K562 (cell line): ENCODE data around the gene CHD1L. TPM values are rescaled to one million over a fixed set of nuclear protein-coding genes. Genes with fewer than 3 reads are reported as not detected.

Experiments used
- ATAC-seq: fragments of 200-7000 bp; cut with Tn5 transposase; 3 replicates; pipeline ENCODE4 v1.9.1; 2020; ENCODE audit warnings: moderate library complexity
- BruUV-seq: library from RNA; stranded (reverse); fragments of 400-500 nt; replicated peaks from 2 replicates; lab custom pipeline; 2021; lab: Mats Ljungman, UMichigan
- CTCF ChIA-PET: fragments of 300-600 bp; formaldehyde crosslinking; extraction: SDS; loops from one replicate; lab custom pipeline; 2021; ENCODE audit warnings: low intra/inter-chr PET ratio; lab: Yijun Ruan, JAX
- POLR2A ChIA-PET: fragments of 300-600, 350-650 bp; sonication (Branson Sonifier 250); formaldehyde crosslinking; extraction: SDS; loops from one replicate; lab custom pipeline; 2021; ENCODE audit warnings: antibody characterized with exemption, inconsistent platforms; lab: Yijun Ruan, JAX
- DNase-seq, 4 experiments: peaks; one replicate each; pipeline versions ENCODE4 v3.0.0 to v3.0.0-alpha.2; 2011 to 2018; ENCODE audit warnings: low spot score in 3 of 4, mixed read lengths in 3 of 4; ENCODE audit errors: extremely low read depth in 1 of 4
- FAIRE-seq: peaks from 2 replicates; lab custom pipeline; 2011; peaks lifted over from hg19 to GRCh38; lab: Jason Lieb, UNC
- H2AFZ ChIP-seq: 2 replicates; pipeline ENCODE4 v1.6.0; 2011; ENCODE audit warnings: low read depth, low read length, control low read depth, inconsistent platforms
- H3K27ac ChIP-seq: fragments of 200-600 bp; 3 replicates; pipeline ENCODE4 v1.8.0; 2011; ENCODE audit warnings: low read depth, mild to moderate bottlenecking, control low read depth, inconsistent platforms, low read length, moderate library complexity, mixed read lengths; ENCODE audit errors: extremely low read depth
- H3K27me3 ChIP-seq, 2 experiments: fragments of 300-600 bp in 1 of 2; 2 replicates in 1 of 2; 3 replicates in 1 of 2; pipeline versions ENCODE4 v1.6.0 to v1.8.0; 2011; ENCODE audit warnings: inconsistent platforms in 2 of 2, low read length in 2 of 2, mild to moderate bottlenecking in 1 of 2, mixed read lengths in 1 of 2, moderate library complexity in 1 of 2; ENCODE audit not compliant: control insufficient read depth in 2 of 2, insufficient read depth in 2 of 2
- H3K36me3 ChIP-seq: fragments of 300-600 bp; 3 replicates; pipeline ENCODE4 v1.8.0; 2011; ENCODE audit warnings: mild to moderate bottlenecking, low read length, inconsistent platforms; ENCODE audit not compliant: control insufficient read depth, insufficient read depth
- H3K4me1 ChIP-seq, 2 experiments: fragments of 200-600 bp in 1 of 2; replicated peaks in 1 of 2; 2 replicates in 1 of 2; 3 replicates in 1 of 2; pipeline versions ENCODE4 v1.5.1 to v1.8.0; 2011; ENCODE audit warnings: inconsistent platforms in 2 of 2, low read length in 2 of 2, mild to moderate bottlenecking in 1 of 2, mixed read lengths in 1 of 2, moderate library complexity in 1 of 2; ENCODE audit not compliant: control insufficient read depth in 2 of 2, insufficient read depth in 2 of 2
- H3K4me2 ChIP-seq: 2 replicates; pipeline ENCODE4 v1.6.1; 2011; ENCODE audit warnings: low read length, control low read depth, inconsistent platforms, mixed read lengths; ENCODE audit not compliant: insufficient read depth
- H3K4me3 ChIP-seq: fragments of 200-600 bp; sonication (generic), shearing (Covaris generic); 2 replicates; pipeline ENCODE4 v1.5.1; 2016; ENCODE audit warnings: control low read depth, inconsistent platforms
- H3K79me2 ChIP-seq: fragments of 200-600 bp; 3 replicates; pipeline ENCODE4 v1.8.0; 2011; ENCODE audit warnings: low read length, inconsistent platforms; ENCODE audit not compliant: control insufficient read depth, insufficient read depth
- H3K9ac ChIP-seq, 2 experiments: 2 replicates each; pipeline versions ENCODE4 v1.6.0 to v1.6.1; 2011; ENCODE audit warnings: low read depth in 2 of 2, low read length in 2 of 2, control low read depth in 1 of 2, inconsistent platforms in 1 of 2, mild to moderate bottlenecking in 1 of 2, mixed read lengths in 1 of 2; ENCODE audit not compliant: insufficient read depth in 1 of 2
- H3K9me1 ChIP-seq: one replicate; pipeline ENCODE4 v1.6.0; 2011; ENCODE audit warnings: inconsistent platforms, mild to moderate bottlenecking, low read length, moderate library complexity; ENCODE audit not compliant: control insufficient read depth, insufficient read depth
- H3K9me3 ChIP-seq: replicated peaks from 2 replicates; pipeline ENCODE4 v1.5.1; 2011; ENCODE audit warnings: low read depth, low read length, inconsistent platforms; ENCODE audit not compliant: control insufficient read depth, insufficient read depth
- H4K20me1 ChIP-seq: replicated peaks from 2 replicates; pipeline ENCODE4 v1.6.1; 2011; ENCODE audit warnings: low read length, inconsistent platforms, mixed read lengths; ENCODE audit not compliant: control insufficient read depth, insufficient read depth
- ELF4 ChIP-seq: fragments of 450-650 bp; formaldehyde crosslinking; IDR thresholded peaks from 2 replicates; pipeline ENCODE4 v1.4.0; 2022; ENCODE audit warnings: missing genetic modification characterization
- HIVEP1 ChIP-seq: fragments of 250-450 bp; sonication (Bioruptor Pico); IDR thresholded peaks from 2 replicates; pipeline ENCODE4 v1.4.0; 2020; ENCODE audit warnings: mild to moderate bottlenecking
- RFX1 ChIP-seq: fragments of 450-650 bp; IDR thresholded peaks from 2 replicates; pipeline ENCODE4 v1.6.1; 2016; ENCODE audit warnings: mild to moderate bottlenecking, moderate library complexity
- WGBS: fragments of 100-300 bp; shearing (Covaris generic); methylation state at CpG from one replicate; pipeline ENCODE4 v1.1.6; 2016; ENCODE audit warnings: low coverage, mixed read lengths; ENCODE audit not compliant: insufficient coverage; ENCODE audit errors: missing lambda C conversion rate; 5-methylcytosine and 5-hydroxymethylcytosine counted together
- in situ Hi-C: fragments of 300-500 bp; cut with MboI; formaldehyde crosslinking; loops from 4 replicates; pipeline ENCODE4 v1.15.0; 2018; ENCODE audit warnings: inconsistent platforms, mixed read lengths
- intact Hi-C: fragments of 100-400 bp; cut with micrococcal nuclease; formaldehyde crosslinking; loops from 2 replicates; pipeline ENCODE4 v1.14.2; 2022
- polyA plus RNA-seq, 8 experiments: library from polyadenylated mRNA; depleted of rRNA in 4 of 8; stranded (reverse) in 5 of 8; unstranded in 3 of 8; fragments of >200 nt; fragmentation: Nextera tagmentation in 2 of 8; fragmentation: Illumina TruSeq in 1 of 8; extraction: Ambion mirVana in 2 of 8; extraction: Trizol in 1 of 8; gene quantifications; 2 replicates each; pipeline versions ENCODE4 v1.2.1 to v1.2.3, GENCODE V29; 2011 to 2014; ENCODE audit warnings: inconsistent platforms in 1 of 8, missing spikeins in 1 of 8
- total RNA-seq, 7 experiments: library from RNA; depleted of rRNA in 6 of 7; stranded (reverse); fragments of >200 nt in 6 of 7; fragmentation: Illumina TruSeq in 2 of 7; extraction: Trizol in 2 of 7; gene quantifications; 2 replicates each; pipeline versions ENCODE4 v1.2.1 to v1.2.3, GENCODE V29; 2011 to 2021; ENCODE audit warnings: low replicate concordance in 1 of 7
- TF ChIP-seq, protein P1 (sequence below), 2 experiments: fragments of 450-650 bp; conservative IDR thresholded peaks; 2 replicates each; pipeline ENCODE4 v1.6.1; 2017; ENCODE audit warnings: mild to moderate bottlenecking in 2 of 2, moderate library complexity in 2 of 2
- TF ChIP-seq, protein P2 (sequence below): fragments of 450-650 bp; IDR thresholded peaks from 2 replicates; pipeline ENCODE4 v1.6.1; 2018; ENCODE audit not compliant: partially characterized antibody

CHD1L gene
- total and polyA plus RNA-seq, 9 of the 15 experiments (the other 6 are each of a cell fraction or from before 2014, with no cell fraction given) = 25.0 to 93.3 (median 59.1) TPM

GRCh38 chr1:147336291-147336690 is 93.8 kb downstream of the CHD1L start (continued):
- TF ChIP-seq, protein P1, sequence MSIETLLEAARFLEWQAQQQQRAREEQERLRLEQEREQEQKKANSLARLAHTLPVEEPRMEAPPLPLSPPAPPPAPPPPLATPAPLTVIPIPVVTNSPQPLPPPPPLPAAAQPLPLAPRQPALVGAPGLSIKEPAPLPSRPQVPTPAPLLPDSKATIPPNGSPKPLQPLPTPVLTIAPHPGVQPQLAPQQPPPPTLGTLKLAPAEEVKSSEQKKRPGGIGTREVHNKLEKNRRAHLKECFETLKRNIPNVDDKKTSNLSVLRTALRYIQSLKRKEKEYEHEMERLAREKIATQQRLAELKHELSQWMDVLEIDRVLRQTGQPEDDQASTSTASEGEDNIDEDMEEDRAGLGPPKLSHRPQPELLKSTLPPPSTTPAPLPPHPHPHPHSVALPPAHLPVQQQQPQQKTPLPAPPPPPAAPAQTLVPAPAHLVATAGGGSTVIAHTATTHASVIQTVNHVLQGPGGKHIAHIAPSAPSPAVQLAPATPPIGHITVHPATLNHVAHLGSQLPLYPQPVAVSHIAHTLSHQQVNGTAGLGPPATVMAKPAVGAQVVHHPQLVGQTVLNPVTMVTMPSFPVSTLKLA (conservative IDR thresholded peaks at IDR 0.05) = no peak
- TF ChIP-seq HIVEP1 (CRISPR knock-in tag) = no peak

DNA sequence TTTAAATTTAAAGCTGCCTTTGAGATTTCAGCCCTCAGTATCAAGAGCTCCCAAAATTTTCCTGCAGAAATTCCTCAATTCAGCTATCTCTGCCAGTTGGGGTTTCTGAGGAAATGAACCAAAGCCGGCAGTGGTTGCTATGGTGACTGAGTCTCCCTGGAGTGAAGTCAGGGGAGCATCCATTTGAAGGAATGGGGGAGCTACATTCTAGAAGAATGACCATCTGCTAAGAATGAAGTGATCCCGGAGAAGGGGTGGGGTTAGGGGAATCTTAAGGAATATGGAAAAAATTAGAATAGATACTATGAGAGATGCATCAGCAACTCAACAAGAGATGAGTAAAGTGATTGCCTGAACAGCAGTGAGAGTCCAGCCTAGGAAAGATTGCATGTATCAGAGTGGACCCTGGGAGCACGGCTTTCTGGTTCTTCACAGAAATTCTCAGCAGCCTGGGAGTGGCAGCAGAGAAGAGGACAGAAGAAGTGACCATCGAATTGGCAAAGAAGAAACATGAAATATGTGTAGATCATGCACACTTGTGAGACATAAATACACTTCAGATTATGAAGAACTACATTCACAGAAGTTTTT is 94.7 kb downstream of the CHD1L start:
- H3K4me3 ChIP-seq = no peak overlapping the region
- no peaks in the 10 kb centered on the region for H4K20me1 ChIP-seq
- ATAC-seq (no peak), FAIRE-seq (no peak), DNase-seq (no peak)
- H3K4me1 ChIP-seq = peaks cover 0 to 14% of the 10 kb centered on the region in 2 experiments; a peak in 2 of 5 replicates
- no TSS peak for BruUV-seq
- whole genome bisulfite sequencing = 3% methylated on average over 4 of the region's 4 CpGs
- H3K4me2 ChIP-seq = no peak overlapping the region
- no peaks in the 10 kb centered on the region for H3K9me1 ChIP-seq
- H2AFZ ChIP-seq = no peak overlapping the region
- CTCF ChIA-PET = no interaction called here
- no peak overlapping the region for H3K27ac ChIP-seq
- in situ Hi-C loops = no loop called here
- H3K36me3 ChIP-seq = no peaks in the 10 kb centered on the region
- intact Hi-C loops = no loop called here
- no peaks in the 10 kb centered on the region for H3K27me3 ChIP-seq
- POLR2A ChIA-PET = interaction anchor here (1.4 kb wide), 1 partner anchor 14 kb away, joined by 4 read pairs; no protein-coding TSS in a partner anchor
- no peaks in the 10 kb centered on the region for H3K9me3 ChIP-seq
- no peaks in the 10 kb centered on the region for H3K79me2 ChIP-seq
- no peak overlapping the region for H3K9ac ChIP-seq
- TF ChIP-seq, protein P2, sequence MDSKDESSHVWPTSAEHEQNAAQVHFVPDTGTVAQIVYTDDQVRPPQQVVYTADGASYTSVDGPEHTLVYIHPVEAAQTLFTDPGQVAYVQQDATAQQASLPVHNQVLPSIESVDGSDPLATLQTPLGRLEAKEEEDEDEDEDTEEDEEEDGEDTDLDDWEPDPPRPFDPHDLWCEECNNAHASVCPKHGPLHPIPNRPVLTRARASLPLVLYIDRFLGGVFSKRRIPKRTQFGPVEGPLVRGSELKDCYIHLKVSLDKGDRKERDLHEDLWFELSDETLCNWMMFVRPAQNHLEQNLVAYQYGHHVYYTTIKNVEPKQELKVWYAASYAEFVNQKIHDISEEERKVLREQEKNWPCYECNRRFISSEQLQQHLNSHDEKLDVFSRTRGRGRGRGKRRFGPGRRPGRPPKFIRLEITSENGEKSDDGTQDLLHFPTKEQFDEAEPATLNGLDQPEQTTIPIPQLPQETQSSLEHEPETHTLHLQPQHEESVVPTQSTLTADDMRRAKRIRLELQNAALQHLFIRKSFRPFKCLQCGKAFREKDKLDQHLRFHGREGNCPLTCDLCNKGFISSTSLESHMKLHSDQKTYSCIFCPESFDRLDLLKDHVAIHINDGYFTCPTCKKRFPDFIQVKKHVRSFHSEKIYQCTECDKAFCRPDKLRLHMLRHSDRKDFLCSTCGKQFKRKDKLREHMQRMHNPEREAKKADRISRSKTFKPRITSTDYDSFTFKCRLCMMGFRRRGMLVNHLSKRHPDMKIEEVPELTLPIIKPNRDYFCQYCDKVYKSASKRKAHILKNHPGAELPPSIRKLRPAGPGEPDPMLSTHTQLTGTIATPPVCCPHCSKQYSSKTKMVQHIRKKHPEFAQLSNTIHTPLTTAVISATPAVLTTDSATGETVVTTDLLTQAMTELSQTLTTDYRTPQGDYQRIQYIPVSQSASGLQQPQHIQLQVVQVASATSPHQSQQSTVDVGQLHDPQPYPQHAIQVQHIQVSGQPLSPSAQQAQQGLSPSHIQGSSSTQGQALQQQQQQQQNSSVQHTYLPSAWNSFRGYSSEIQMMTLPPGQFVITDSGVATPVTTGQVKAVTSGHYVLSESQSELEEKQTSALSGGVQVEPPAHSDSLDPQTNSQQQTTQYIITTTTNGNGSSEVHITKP = peak; percentile 43
- TF ChIP-seq RFX1 (peak; percentile 73), ELF4 (CRISPR knock-in tag) (no peak)
